ENCODE measurements around the gene PAFAH1B2.

GRCh38 chr11:117183724-117184349, 39.8 kb downstream of the PAFAH1B2 start:
- TF ChIP-seq CTCF (IDR thresholded peaks at IDR 0.05; ENCODE audit: low read depth, low read length, poor library complexity, severe bottlenecking) (no peak), EZH2phosphoT487 (IDR thresholded peaks at IDR 0.05; ENCODE audit: borderline replicate concordance, low read length) (no peak)
